COR-L47 (cell line): ENCODE results near the gene PRKCA.
"Not testable (repeated sequence)": the region's sequence is repeated elsewhere in the genome, so short reads cannot be mapped to it uniquely, and the experiment has no call there.

ENCODE experiments used
- DNase-seq: peaks from one replicate; lab custom pipeline; 2025; lab: John Stamatoyannopoulos, UW

Gene PRKCA

GRCh38 chr17:66326476-66327047 lies 24.1 kb downstream of the PRKCA start:
- DNase-seq: no peak

GRCh38 chr17:66330646-66331037 lies 28.2 kb downstream of the PRKCA start:
- DNase-seq: no peak

GRCh38 chr17:66331038-66331816 lies 28.8 kb downstream of the PRKCA start:
- DNase-seq: no peak

- no peak for DNase-seq
Observed at GRCh38 chr17:66335797-66336196, 33.4 kb downstream of the PRKCA start.

- no peak for DNase-seq
Observed at GRCh38 chr17:66337268-66337667, 34.9 kb downstream of the PRKCA start.

- DNase-seq: no peak
Observed at GRCh38 chr17:66337866-66338485, 35.6 kb downstream of the PRKCA start.

- DNase-seq: no peak
Observed at GRCh38 chr17:66338937-66339336, 36.5 kb downstream of the PRKCA start.

GRCh38 chr17:66339561-66339960 lies 37.1 kb downstream of the PRKCA start:
- no peak for DNase-seq

- DNase-seq: no peak
Observed at GRCh38 chr17:66340720-66341119, 38.3 kb downstream of the PRKCA start.

GRCh38 chr17:66341462-66341861 lies 39.0 kb downstream of the PRKCA start:
- no peak for DNase-seq

- DNase-seq: not testable (repeated sequence)
Observed at GRCh38 chr17:66342263-66342662, 39.9 kb downstream of the PRKCA start.

GRCh38 chr17:66343531-66344078 lies 41.2 kb downstream of the PRKCA start:
- DNase-seq: no peak

GRCh38 chr17:66344473-66344872 lies 42.1 kb downstream of the PRKCA start:
- DNase-seq: no peak

GRCh38 chr17:66345264-66345663 lies 42.9 kb downstream of the PRKCA start:
- no peak for DNase-seq

- DNase-seq: not testable (repeated sequence)
Observed at GRCh38 chr17:66345949-66346638, 43.7 kb downstream of the PRKCA start.

GRCh38 chr17:66347661-66348514 lies 45.5 kb downstream of the PRKCA start:
- DNase-seq: peak; percentile 31

- DNase-seq: peak; percentile 2
Observed at GRCh38 chr17:66348584-66349165, 46.3 kb downstream of the PRKCA start.

GRCh38 chr17:66349521-66350254 lies 47.3 kb downstream of the PRKCA start:
- DNase-seq: no peak

GRCh38 chr17:66350576-66350975 lies 48.2 kb downstream of the PRKCA start:
- not testable (repeated sequence) for DNase-seq

- DNase-seq: no peak
Observed at GRCh38 chr17:66351033-66351432, 48.6 kb downstream of the PRKCA start.
